Superior temporal gyrus (tissue), 1 donor: Measurements from ENCODE around the gene MFSD2A.
A peak's percentile ranks its signal among the peaks of the same experiment; 100 is the strongest.
"Not testable (repeated sequence)": the region's sequence is repeated elsewhere in the genome, so short reads cannot be mapped to it uniquely, and the experiment has no call there.

Experiments
- DNase-seq: peaks from one replicate; pipeline ENCODE4 v3.0.0-alpha.2; 2016; ENCODE audit errors: extremely low spot score

The MFSD2A gene

DNA sequence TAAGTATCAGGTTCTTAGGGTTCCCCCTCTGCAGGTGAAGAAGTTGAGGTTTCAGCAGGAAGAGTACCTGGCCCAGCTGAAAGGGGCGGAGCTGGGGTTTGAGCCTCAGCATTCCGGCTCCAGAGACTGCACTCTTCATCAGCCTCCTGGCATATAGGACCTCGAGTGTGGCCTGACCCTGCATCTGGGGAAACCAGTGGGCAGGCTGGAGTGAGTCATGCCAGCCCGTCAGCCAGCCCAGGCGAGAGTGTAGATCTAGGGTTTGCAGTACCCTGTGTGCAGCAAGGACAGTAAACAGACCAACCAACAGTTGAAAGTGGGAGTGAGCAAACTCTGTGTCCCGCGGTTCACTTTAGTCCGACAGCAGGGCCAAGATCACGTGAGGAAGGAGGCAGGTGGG lies 14.1 kb downstream of the MFSD2A start:
- no peak for DNase-seq

DNA sequence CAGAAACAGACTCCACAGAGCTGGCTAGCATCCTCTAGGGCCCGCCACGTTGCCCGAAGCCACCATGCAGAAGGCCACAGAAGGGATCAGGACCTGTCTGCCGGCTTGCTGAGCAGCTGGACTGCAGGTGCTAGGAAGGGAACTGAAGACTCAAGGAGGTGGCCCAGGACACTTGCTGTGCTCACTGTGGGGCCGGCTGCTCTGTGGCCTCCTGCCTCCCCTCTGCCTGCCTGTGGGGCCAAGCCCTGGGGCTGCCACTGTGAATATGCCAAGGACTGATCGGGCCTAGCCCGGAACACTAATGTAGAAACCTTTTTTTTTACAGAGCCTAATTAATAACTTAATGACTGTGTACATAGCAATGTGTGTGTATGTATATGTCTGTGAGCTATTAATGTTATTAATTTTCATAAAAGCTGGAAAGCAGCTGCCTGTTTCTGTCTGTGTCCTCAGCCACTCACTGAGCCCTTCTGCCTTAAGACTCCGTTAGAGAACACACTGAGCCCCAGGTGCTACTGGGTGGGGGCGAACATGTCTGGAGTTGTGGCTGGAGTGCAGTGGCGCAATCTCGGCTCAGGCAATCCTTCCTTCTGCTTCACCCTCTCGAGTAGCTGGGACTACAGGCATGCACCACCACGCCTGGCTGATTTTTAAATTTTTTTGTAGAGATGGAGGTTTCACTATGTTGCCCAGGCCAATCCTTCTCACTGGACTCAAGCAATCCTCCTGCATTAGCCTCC lies 14.8 kb downstream of the MFSD2A start:
- DNase-seq, result no peak

- no peak for DNase-seq
Measured at GRCh38 chr1:39970274-39970673, 15.3 kb downstream of the MFSD2A start.

DNA sequence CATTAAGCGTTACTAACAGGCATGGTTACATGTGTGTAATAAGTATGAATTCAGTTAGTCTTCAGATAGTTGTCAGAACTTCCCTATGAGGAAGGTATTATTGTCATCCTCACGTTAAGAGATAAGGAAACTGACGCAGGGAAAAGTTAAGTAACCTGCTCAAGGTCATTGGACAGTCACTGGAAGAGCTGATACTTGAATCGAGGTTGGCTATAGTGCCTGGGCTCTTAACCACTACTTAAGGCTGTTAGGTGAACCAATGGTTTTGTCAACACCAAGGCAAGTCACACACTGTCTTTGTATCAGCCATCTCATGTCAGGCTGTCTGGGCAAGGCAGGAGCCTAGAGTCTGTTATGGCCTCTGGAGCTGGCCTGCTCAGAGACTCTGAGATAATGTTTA lies 16.2 kb downstream of the MFSD2A start:
- DNase-seq, result no peak

DNA sequence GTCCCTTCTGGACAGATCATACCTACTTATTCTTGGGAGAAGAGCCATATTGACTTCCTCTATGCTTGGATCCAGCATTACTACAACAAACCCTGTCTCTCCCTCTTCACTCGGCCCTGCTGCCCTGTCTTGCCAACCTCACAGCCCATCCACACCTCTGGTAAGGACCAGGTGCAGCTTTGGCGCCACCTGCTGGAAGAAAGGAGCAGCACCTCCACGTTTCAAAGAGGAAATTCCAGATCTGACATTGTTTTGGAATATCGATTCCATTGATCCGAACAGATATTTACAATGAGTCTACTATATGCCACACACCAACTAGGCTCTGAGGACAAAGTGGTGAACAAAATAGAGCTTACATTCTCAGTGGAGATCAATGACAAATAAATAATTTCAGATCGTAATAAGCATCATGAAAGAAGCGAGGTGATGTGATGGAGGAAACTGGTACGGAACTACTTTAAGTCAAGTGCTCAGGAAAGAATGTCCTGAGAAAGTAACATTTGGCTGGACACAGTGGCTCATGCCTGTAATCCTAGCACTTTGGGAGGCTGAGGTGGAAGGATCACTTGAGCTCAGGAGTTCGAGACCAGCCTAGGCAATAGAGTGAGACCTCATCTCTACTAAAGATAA lies 18.7 kb downstream of the MFSD2A start:
- peak; percentile 89 for DNase-seq

DNA sequence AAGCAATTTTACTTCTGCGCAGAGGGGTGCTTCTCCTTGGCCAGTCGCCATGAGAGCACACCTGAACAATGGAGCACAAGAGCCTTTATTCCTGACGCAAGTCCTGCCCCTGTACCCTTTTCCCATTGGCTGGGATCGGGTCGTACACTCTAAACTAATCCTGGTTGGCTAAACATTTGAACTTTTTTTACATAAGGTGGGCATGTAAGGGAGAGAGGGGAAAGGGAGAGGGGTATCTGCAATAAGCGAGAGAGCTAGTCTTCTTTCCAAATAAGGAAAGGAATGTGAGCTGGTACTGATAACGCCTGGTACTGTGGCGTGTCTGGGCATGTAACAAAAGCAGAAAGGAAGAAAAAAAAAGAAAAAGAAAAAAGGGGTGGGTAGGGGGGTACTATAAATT lies 21.8 kb downstream of the MFSD2A start:
- no peak for DNase-seq

GRCh38 chr1:39977202-39977601 lies 22.3 kb downstream of the MFSD2A start:
- no peak for DNase-seq

DNA sequence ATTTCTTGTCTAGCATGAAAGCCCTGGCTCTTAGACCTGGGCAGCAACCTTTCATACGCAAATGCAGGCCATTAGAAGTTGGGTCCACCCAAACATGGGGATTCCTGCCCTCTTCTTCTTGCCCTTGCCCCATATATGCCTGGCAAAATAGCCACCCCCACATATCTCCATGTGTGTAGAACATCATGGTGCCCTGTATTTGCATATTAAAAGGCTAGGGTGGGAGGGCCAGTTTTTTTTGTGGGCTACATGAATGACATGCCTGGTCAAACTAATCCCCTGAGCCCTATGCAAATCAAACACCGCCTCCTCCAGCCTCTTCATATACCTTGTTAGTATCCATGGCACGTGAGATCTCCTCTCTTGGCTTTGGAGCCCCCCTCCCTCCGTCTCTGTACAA lies 24.7 kb downstream of the MFSD2A start:
- DNase-seq, result no peak

- DNase-seq, result no peak
Measured at GRCh38 chr1:39980555-39981313, 25.8 kb downstream of the MFSD2A start.

DNA sequence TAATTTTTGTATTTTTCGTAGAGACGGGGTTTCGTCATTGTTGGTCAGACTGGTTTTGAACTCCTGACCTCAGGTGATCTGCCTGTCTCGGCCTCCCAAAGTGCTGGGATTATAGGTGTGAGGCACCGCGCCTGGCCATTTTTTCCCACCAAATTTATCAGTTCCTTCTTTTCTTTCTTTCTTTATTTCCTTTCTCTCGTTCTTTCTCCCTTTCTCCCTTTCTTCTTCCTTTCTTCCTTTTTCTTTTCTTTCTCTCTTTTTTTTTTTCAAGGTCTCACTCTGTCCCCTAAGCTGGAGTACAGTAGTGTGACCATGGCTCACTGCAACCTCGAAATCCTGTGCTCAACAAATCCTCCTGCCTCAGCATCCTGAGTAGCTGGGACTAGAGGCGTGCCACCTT lies 26.4 kb downstream of the MFSD2A start:
- no peak for DNase-seq

DNA sequence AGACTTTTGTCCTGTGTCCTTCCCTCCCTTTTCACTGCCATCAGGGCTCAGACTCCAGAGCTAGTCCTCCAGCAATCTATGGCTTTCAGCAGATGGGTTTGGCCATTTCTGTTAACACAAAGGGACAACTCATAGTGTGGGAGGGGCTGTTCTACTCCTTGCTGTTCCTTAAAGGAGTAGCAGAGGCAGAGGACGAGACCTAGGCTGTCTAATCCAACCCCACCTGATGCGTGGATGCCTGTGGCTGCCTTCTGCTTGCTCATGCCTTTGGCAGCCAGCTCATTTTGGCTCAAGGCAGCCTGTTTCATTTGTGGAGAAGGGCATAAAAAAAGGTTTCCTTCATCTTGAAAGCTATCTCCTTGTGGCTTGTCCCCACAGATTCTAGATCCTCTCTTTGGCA lies 27.0 kb downstream of the MFSD2A start:
- no peak for DNase-seq

GRCh38 chr1:39984480-39984879 lies 29.5 kb downstream of the MFSD2A start:
- not testable (repeated sequence) for DNase-seq

DNA sequence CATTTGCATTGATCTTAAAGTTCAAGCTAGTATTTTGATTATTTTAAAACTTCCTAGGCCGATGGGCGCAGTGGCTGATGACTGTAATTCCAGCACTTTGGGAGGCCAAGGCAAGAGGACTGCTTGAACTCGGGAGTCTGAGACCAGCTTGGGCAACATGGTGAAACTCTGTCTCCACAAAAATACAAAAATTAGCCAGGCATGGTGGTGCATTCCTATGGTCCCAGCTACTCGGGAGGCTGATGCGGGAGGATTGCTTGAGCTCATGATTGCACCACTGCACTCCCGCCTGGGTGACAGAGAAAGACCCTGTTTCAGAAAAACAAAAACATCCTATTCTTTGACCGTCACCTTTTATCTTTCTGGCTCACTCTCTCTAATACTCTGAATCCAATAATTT lies 30.0 kb downstream of the MFSD2A start:
- no peak for DNase-seq

DNA sequence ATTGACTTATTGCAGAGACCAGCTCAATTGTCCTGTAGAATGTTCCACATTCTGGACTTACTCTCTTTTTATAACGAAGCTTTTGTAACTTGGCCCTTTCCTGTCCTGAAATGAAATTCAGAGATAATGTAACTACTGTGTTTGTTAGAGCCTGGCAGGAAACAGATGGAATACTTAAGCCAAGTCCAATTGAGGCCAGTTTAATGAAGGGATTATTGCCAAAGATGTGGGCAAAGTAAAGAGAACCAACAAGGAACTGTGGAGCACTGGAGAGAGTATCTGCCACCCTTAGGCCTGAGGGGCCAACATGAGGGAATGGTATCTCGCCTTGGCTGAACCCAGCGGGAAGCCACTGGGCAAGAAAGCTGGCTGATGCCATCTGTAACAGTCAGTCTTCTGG lies 32.9 kb downstream of the MFSD2A start:
- DNase-seq, result no peak

- DNase-seq, result no peak
Measured at GRCh38 chr1:39988618-39989343, 33.8 kb downstream of the MFSD2A start.

DNA sequence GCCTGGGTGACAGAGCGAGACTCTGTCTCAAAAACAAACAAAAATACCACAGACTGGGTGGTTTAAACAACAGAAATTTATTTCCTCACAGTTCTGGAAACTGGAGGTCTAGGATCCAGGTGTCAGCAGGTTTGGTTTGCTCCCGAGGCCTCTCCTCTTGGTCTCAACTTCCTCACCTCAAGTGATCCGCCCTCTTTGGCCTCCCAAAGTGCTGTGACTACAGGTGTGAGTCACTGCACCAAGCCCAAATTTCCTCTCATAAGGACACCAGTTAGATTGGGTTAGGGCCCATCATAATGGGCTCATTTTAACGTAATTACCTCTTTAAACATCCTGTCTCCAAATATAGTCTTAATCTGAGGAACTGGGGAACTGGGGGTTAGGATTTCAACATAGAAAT lies 35.5 kb downstream of the MFSD2A start:
- no peak for DNase-seq

- no peak for DNase-seq
Measured at GRCh38 chr1:39992234-39992633, 37.3 kb downstream of the MFSD2A start.

DNA sequence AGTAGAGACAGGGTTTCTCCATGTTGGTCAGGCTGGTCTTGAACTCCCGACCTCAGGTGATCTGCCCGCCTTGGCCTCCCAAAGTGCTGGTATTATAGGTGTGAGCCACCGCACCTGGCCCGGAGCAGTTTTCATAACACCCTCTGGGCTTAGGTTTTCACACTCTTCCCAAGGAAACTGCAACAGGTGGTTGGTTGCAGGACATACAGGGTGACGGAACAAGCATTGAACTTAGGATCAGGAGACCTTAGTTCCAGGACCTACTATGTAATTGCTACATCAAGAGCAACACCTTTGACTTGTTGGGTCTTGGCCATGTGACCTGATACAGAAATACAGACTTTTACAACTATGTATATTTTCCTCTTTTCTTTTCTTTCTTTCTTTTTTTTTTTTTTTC lies 37.9 kb downstream of the MFSD2A start:
- DNase-seq, result no peak

DNA sequence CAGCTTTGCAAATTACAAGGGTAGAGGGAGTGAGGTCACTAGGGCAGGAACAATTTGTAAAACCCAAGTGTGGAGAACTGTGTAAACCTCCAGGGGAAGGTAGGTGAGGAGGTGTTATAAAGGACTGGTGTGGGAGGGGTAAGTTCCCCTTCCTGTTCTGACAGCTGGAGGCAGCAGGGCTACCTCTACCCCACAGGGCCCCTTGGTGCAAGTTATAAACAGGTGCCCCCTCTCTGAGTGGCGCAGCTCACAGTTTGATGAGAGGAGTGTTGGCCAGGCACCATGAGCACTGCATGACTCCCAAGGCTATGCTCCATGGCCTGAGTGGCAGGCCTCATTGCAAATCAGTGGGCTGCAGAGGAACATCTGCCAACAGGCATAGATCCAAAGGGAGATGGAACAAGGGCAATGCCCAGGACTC lies 41.0 kb downstream of the MFSD2A start:
- no peak for DNase-seq

DNA sequence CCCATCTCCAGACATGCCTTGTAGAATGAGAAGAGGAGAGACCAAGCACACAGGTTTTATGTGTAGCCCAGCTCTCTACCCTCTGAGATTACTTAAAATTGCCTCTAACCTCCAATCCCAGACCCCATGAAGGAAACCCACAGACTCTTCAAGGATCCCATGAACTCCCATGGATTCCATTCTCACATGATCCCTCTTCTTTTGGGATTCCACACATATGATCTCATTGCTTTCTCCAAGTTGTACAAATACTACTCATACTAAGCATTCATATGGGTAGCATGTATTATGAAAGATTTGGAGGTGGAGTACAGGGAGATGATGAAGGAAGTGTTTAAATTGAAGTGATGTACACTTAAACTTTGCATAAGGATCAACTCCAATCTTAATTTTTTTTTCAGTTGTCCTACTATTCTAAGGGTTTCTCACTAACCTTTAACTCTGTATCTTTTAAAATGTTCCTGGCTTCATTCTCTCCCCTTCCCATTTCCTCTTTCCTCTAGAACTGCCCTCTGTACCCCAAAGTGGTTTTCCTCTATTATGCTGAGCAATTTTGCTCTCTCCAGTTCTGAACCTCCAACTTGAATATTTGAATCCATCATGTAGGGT lies 41.6 kb downstream of the MFSD2A start:
- no peak for DNase-seq

DNA sequence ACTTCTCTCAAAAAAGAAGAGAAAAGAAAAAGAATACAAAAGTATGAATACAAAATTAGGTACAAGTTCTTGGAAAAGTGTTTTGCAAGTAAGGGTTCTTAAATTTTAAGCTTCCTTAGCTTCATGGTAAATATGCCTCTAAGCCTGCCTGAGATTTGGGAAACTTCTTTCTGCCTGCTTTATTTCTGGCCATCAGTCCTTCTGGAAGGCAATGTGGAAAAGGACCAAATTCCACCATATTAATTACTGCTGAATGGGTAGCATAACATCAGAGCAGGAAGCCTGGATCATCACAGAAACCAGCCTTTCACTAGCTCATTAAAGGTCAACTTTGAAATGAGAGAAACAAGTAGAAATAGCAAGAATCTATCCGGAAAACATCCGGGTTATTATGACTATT lies 46.5 kb downstream of the MFSD2A start:
- DNase-seq, result no peak
